ENCODE results near the gene ENPEP. TPM values are rescaled to one million over a fixed set of nuclear protein-coding genes. Genes with fewer than 3 reads are reported as not detected.
"Not testable (repeated sequence)": the region's sequence is repeated elsewhere in the genome, so short reads cannot be mapped to it uniquely, and the experiment has no call there.

Gene ENPEP
- total RNA-seq, 4 donors from 2014 or later = 0.80 to 6.2 (median 1.5) TPM

- Histone ChIP-seq H3K4me1 (peaks cover 0 to 9% (median 3%) of the 10 kb centered on the region in 4 donors), H3K9me3 (no peaks in the 10 kb centered on the region), H3K4me3 (no peak overlapping the region), H3K27ac (no peak overlapping the region), H3K27me3 (peaks cover 7% of the 10 kb centered on the region), H3K36me3 (no peaks in the 10 kb centered on the region)
- 45 to 49% methylated on average over 5 of the region's 5 CpGs for WGBS, 2 donors (ENCODE audit: low coverage in 1 of 2)
- in situ Hi-C loops (cut with MboI; ENCODE audit: low pct_ligation_motif_present in 1 of 4, low pct_unique_long_range_greater_than_20kb in 1 of 4, low sequenced_read_pairs in 3 of 4) (no loop called here), intact Hi-C loops (cut with DNase I; ENCODE audit: low total_unique reads) (no loop called here)
- TF ChIP-seq CTCF (IDR thresholded peaks at IDR 0.05) (no peak), POLR2A (IDR thresholded peaks at IDR 0.05) (no peak), POLR2AphosphoS5 (IDR thresholded peaks at IDR 0.05) (no peak)
- DNase-seq = no peak
These were observed 1.5 kb upstream of the ENPEP start for GRCh38 chr4:110474481-110474880.

- DNase-seq; in situ Hi-C loops (cut with MboI; ENCODE audit: low pct_ligation_motif_present in 1 of 4, low pct_unique_long_range_greater_than_20kb in 1 of 4, low sequenced_read_pairs in 3 of 4); H3K27ac ChIP-seq: not testable (repeated sequence)
These were observed 875 bp upstream of the ENPEP start for GRCh38 chr4:110475080-110475479.

GRCh38 chr4:110477836-110478235, 1.9 kb downstream of the ENPEP start:
- intact Hi-C loops (cut with DNase I; ENCODE audit: low total_unique reads) (no loop called here), in situ Hi-C loops (cut with MboI; ENCODE audit: low pct_ligation_motif_present in 1 of 4, low pct_unique_long_range_greater_than_20kb in 1 of 4, low sequenced_read_pairs in 3 of 4) (no loop called here)
- 83 to 85% methylated on average over 1 of the region's 1 CpG for WGBS, 2 donors (ENCODE audit: low coverage in 1 of 2)

More at GRCh38 chr4:110475080-110475479, 875 bp upstream of the ENPEP start:
- H3K9me3 ChIP-seq; H3K4me1 ChIP-seq; H3K4me3 ChIP-seq; H3K36me3 ChIP-seq; intact Hi-C loops (cut with DNase I; ENCODE audit: low total_unique reads); H3K27me3 ChIP-seq: not testable (repeated sequence)
- WGBS, 2 donors (ENCODE audit: low coverage in 1 of 2) = 60 to 69% methylated on average over 3 to 7 of the region's 7 CpGs

GRCh38 chr4:110480031-110480549, 4.1 kb downstream of the ENPEP start:
- peaks cover 0 to 9% (median 2%) of the 10 kb centered on the region in 4 donors for H3K4me1 ChIP-seq
- WGBS, 2 donors (ENCODE audit: low coverage in 1 of 2) = 76 to 80% methylated on average over 8 of the region's 8 CpGs
- intact Hi-C loops (cut with DNase I; ENCODE audit: low total_unique reads) = no loop called here
- in situ Hi-C loops (cut with MboI; ENCODE audit: low pct_ligation_motif_present in 1 of 4, low pct_unique_long_range_greater_than_20kb in 1 of 4, low sequenced_read_pairs in 3 of 4) = no loop called here
- TF ChIP-seq EP300 (IDR thresholded peaks at IDR 0.05; ENCODE audit: low read depth) = no peak
- no peak for TF ChIP-seq CTCF (IDR thresholded peaks at IDR 0.05)
- TF ChIP-seq POLR2A (IDR thresholded peaks at IDR 0.05) = no peak
- peaks cover 12% of the 10 kb centered on the region for H3K27me3 ChIP-seq
- no peak for DNase-seq
- no peaks in the 10 kb centered on the region for H3K9me3 ChIP-seq
- H3K4me3 ChIP-seq = no peak overlapping the region
- H3K36me3 ChIP-seq = no peaks in the 10 kb centered on the region
- H3K27ac ChIP-seq = no peak overlapping the region

More at GRCh38 chr4:110477836-110478235, 1.9 kb downstream of the ENPEP start:
- Histone ChIP-seq H3K36me3 (no peaks in the 10 kb centered on the region), H3K27me3 (peaks cover 12% of the 10 kb centered on the region), H3K4me1 (peaks cover 0 to 9% (median 3%) of the 10 kb centered on the region in 4 donors), H3K27ac (no peak overlapping the region), H3K9me3 (no peaks in the 10 kb centered on the region), H3K4me3 (no peak overlapping the region)
- DNase-seq = no peak
- TF ChIP-seq POLR2AphosphoS5 (IDR thresholded peaks at IDR 0.05) = no peak
- TF ChIP-seq EP300 (IDR thresholded peaks at IDR 0.05; ENCODE audit: low read depth) = no peak
- TF ChIP-seq POLR2A (IDR thresholded peaks at IDR 0.05) = no peak
- no peak for TF ChIP-seq CTCF (IDR thresholded peaks at IDR 0.05)

- peaks cover 0 to 3% (median 2%) of the 10 kb centered on the region in 4 donors for H3K4me1 ChIP-seq
- no peaks in the 10 kb centered on the region for H3K36me3 ChIP-seq
- peaks cover 7% of the 10 kb centered on the region for H3K27me3 ChIP-seq
- no peak for DNase-seq
- TF ChIP-seq EP300 (IDR thresholded peaks at IDR 0.05; ENCODE audit: low read depth) = no peak
- TF ChIP-seq POLR2AphosphoS5 (IDR thresholded peaks at IDR 0.05) = no peak
- TF ChIP-seq CTCF (IDR thresholded peaks at IDR 0.05) = no peak
- no peak for TF ChIP-seq POLR2A (IDR thresholded peaks at IDR 0.05)
- no peak overlapping the region for H3K4me3 ChIP-seq
- no peak overlapping the region for H3K27ac ChIP-seq
- no peaks in the 10 kb centered on the region for H3K9me3 ChIP-seq
- intact Hi-C loops (cut with DNase I; ENCODE audit: low total_unique reads) (no loop called here), in situ Hi-C loops (cut with MboI; ENCODE audit: low pct_ligation_motif_present in 1 of 4, low pct_unique_long_range_greater_than_20kb in 1 of 4, low sequenced_read_pairs in 3 of 4) (no loop called here)
- 82 to 88% methylated on average over 6 of the region's 6 CpGs for WGBS, 2 donors (ENCODE audit: low coverage in 1 of 2)
These were observed 4.9 kb downstream of the ENPEP start for GRCh38 chr4:110480746-110481271.

Measured in transverse colon (tissue), 4 donors.